Gastroesophageal sphincter (tissue), 2 donors: ENCODE results near the gene KCNH3.

Experiments
- POLR2A ChIP-seq, 2 donors: fragments of 450-650 bp; IDR thresholded peaks; one replicate each; pipeline ENCODE4 v1.6.1; 2017; ENCODE audit warnings: antibody characterized with exemption in 2 of 2, mild to moderate bottlenecking in 2 of 2, moderate library complexity in 1 of 2
- POLR2AphosphoS5 ChIP-seq: sonication (generic); formaldehyde crosslinking; IDR thresholded peaks from one replicate; pipeline ENCODE4 v1.6.1; 2017; ENCODE audit warnings: antibody characterized with exemption

DNA sequence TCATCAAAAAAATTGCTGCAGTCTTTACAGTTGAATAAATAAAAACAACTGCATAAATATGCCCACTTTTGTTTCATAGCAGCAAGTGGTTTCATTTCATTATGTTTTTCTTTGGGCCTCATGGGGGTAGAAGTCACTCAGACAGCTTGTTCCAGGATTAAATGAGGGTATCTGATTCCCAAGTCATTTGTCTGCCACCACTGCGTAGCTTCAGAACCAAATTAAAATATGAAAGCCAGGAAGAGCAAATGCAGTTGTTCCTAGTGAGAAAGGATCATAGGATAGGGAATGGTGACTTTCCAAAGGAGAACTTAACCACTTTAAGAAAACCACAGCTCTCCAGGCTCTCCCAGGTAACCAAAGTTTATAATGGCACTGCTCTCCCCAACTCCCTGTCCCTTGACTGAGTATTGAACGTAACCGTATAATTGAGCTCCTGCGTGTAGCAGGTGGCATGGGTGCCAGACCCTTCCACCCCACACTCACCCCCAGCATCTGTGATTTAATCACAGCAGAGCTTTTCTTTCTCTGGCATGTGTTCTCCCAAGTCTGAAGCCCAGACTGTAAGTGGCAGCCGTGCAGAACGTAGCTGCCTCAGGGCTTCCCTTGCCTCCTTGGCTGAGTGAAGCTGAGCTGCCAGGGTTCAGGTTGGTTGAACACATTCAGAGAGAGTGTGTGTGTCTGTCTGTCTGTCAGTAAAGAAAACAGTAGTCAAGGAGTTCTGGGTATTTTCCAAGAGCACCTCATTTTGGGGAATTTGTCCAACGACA is 11.3 kb upstream of the KCNH3 start:
- TF ChIP-seq POLR2A (IDR thresholded peaks at IDR 0.05) (no peak), POLR2AphosphoS5 (no peak)
